ENCODE results near the gene TBC1D4.
A peak's percentile ranks its signal among the peaks of the same experiment; 100 is the strongest.

TBC1D4 gene

DNA sequence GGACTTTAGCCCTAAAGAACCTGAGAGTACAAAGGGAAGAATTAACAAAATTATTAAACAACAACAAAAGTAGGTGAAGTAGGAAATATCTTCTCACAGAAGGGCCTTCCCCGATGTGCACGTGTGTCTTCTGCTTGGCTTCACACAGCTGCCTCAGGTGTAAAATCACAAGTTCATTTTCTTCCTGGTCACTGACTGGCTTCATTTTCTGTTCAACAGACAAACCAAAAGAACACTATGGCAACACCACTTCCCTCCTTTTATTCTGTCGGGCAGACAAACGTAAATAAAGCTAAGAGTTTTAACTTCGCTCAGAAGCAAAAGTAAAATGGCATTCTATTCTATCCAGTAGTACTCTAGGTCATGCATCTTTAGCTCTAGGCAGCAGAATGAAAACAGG is 140.9 kb downstream of the TBC1D4 start:
- no peak for TF ChIP-seq ZNF274 (IDR thresholded peaks at IDR 0.05; ENCODE audit: low read depth, low read length)
- no peak overlapping the region for H3K4me3 ChIP-seq (ENCODE audit: low read length)

DNA sequence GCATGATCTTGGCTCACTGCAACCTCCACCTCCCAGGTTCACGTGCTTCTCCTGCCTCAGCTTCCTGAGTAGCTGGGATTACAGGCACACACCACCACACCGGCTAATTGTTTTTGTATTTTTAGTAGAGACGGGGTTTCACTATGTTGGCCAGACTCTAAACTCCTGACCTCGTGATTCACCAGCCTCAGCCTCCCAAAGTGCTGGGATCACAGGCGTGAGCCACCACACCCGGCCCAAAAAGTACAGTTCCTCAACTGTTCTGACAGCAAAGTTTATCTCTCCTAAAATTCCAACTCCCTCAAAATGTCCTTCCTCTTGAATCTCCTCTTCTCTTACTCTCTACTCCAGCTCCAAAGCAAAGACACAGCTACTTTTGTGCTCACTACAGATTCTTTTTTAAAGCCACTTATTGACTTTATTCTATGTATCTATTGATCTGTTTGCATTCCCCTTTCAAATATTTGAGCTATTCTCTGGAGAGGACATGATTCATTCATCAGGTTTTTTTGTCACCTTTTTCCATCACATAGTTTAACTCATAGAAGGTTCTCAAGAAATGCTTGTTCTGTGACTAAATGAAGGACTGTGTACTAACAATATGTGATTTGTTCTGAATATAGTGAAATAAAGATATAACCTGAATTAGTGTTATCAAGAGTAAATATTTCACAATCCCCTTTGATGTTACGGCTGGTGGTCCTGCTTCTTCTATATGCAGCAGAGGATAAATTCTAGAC is 142.2 kb downstream of the TBC1D4 start:
- no peak for TF ChIP-seq ZNF274 (IDR thresholded peaks at IDR 0.05; ENCODE audit: low read depth, low read length)
- H3K4me3 ChIP-seq (ENCODE audit: low read length), result no peak overlapping the region

- H3K4me3 ChIP-seq (ENCODE audit: low read length), result no peak overlapping the region
- no peak for TF ChIP-seq ZNF274 (IDR thresholded peaks at IDR 0.05; ENCODE audit: low read depth, low read length)
These were observed 147.1 kb downstream of the TBC1D4 start for GRCh38 chr13:75334634-75335447.

DNA sequence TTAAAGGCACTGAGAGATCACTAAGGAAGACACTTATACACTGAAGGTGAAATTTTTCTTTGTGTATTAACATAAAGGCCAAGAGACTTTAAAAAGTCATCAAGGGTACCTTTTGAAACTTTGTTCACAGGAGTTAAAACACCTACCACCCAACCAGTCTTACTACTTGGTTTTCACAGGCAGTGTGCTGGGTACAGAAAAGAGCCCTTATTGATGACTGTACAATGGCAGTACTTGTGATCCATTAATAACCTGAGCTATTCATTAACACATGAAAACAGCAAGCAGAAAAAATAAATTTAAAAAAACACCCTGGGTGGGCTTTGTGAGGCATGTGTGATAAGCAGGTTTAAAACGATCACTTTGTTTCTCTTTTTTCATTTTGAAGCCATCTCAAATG is 148.9 kb downstream of the TBC1D4 start:
- no peak overlapping the region for H3K4me3 ChIP-seq (ENCODE audit: low read length)
- no peak for TF ChIP-seq ZNF274 (IDR thresholded peaks at IDR 0.05; ENCODE audit: low read depth, low read length)

DNA sequence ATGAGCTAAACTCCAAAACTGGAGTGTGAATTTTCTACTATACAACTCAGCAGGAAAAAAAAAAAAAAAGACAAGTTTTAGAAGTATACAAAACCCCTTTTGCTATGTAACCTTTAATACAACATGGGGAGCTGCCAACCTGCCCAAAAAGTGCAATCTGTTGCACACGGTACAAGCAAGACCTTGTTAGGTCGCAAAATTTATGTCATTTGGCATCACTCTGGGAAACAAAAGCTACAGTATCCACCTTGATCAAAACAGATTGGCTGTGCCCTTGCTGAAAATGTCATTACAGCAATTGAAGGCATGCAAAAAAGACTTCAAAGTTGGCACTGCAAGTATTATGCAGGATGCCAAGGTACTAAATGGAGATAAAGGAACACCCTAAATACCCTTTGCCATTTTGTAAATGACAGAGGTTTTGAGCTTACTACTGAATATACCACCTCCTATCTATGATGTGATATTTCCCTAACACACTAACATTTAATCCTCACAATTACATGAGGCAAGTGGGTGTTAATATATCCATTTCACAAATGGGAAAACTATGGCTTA is 150.1 kb downstream of the TBC1D4 start:
- no peak for TF ChIP-seq ZNF274 (IDR thresholded peaks at IDR 0.05; ENCODE audit: low read depth, low read length)
- no peak overlapping the region for H3K4me3 ChIP-seq (ENCODE audit: low read length)

DNA sequence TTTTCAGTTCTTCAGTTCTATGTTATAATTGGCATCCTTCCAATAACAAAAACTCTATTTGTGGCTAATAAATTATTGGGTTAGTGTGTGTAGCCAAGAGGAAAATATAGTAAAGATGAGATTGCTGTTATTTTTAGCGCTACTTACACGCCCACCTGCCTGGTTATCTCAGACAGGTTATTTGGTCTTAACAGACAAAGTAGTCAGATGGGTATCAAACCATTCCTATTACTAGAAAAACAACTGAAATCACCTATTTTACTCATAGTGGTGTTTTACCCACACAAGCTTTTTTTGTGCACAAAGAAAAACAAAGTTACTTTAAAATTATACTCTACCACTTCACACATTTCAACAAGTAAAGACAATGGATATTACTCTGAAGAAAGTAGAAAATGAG is 151.2 kb downstream of the TBC1D4 start:
- TF ChIP-seq ZNF274 (IDR thresholded peaks at IDR 0.05; ENCODE audit: low read depth, low read length), result no peak
- no peak overlapping the region for H3K4me3 ChIP-seq (ENCODE audit: low read length)

DNA sequence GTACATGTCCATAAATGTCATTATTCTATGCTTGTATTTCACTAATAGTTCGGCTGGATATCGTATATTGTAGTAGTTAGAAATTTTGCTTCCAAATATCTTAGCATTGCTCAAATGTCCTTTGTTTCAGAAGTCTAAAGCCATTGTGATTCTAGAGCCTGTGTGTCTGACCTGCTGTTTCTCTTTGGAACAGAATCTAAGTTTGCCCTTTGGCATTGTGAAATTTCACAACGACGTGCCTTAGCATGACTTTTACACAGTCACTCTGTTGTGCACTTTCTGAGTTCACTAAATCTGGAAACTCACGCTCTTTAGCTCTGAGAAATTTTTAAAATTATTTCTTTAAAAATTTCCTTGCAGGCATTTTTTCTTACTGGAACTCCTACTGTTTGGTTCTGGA is 152.2 kb downstream of the TBC1D4 start:
- no peak overlapping the region for H3K4me3 ChIP-seq (ENCODE audit: low read length)
- no peak for TF ChIP-seq ZNF274 (IDR thresholded peaks at IDR 0.05; ENCODE audit: low read depth, low read length)

GRCh38 chr13:75329097-75329496 is 152.9 kb downstream of the TBC1D4 start:
- no peak overlapping the region for H3K4me3 ChIP-seq (ENCODE audit: low read length)
- no peak for TF ChIP-seq ZNF274 (IDR thresholded peaks at IDR 0.05; ENCODE audit: low read depth, low read length)

GRCh38 chr13:75327135-75327510 is 154.8 kb downstream of the TBC1D4 start:
- no peak overlapping the region for H3K4me3 ChIP-seq (ENCODE audit: low read length)

DNA sequence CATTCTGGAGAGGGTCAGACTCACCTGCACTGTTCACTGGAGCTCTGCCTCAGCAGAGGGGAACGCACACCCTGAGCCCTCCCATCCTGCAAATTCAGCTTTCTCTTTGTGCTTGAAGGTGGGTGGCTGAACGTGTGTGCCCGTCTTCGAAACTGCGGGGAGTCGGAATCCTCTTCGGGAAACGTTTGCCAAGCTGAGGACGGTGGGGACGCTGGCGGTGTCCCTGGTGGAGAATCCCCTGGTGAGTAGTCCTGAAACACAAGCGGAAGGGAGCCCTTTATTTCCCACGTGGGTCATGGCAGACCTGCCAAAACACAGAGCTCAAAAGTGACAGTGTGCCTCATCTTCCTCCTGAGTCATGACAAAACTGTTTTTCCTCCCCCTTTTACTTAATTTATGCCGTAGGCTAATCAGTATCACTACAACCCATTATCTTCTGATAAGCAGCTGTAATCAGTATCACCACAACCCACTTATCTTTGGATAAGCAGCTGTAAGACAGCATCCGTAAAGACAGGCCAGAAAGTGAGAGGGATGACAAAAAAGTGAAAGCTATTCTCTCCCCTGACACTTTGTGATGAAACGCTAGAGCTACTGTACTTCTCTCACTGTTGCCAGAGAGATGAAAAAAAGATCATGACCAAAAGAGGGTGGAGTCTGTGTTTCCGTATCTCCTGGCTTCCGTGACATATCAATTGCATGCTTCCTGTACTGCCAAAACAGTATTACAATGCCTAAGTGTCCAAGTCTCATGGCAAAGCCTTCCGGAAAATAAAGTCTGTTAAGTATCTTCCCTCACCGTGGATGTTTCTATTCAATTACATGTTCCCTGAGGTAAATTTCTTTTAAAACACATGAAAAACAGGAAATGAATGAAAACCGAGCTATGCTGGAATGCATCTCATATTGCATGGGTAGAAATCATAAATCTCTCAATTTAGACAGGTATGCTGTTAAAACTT is 155.5 kb downstream of the TBC1D4 start:
- no peak for TF ChIP-seq ZNF274 (IDR thresholded peaks at IDR 0.05; ENCODE audit: low read depth, low read length)
- H3K4me3 ChIP-seq (ENCODE audit: low read length), result peak overlapping the region; percentile 20; the same call in 1 of the 2 replicates

More at GRCh38 chr13:75327135-75327510, 154.8 kb downstream of the TBC1D4 start:
- no peak for TF ChIP-seq ZNF274 (IDR thresholded peaks at IDR 0.05; ENCODE audit: low read depth, low read length)

DNA sequence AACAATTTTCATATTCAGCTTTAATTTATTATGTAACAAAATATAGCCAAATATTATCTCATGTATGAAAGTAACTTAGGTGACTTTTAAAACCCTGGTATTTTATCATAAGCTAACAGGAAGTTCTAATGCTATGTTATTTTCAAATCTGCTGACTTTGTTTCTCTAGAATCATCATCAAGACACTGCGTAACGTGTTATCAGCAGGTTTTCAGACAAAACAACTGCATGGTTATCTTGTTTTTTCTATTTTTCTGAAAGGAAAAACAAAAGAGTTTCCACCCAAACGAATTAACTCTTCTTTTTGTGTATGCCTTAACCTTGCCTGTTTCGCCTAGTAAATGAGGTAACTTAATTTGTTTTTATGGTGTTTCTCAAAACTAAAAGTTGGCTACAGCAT is 156.3 kb downstream of the TBC1D4 start:
- no peak overlapping the region; the same call in 1 of the 2 replicates for H3K4me3 ChIP-seq (ENCODE audit: low read length)
- no peak for TF ChIP-seq ZNF274 (IDR thresholded peaks at IDR 0.05; ENCODE audit: low read depth, low read length)

- no peak overlapping the region for H3K4me3 ChIP-seq (ENCODE audit: low read length)
- TF ChIP-seq ZNF274 (IDR thresholded peaks at IDR 0.05; ENCODE audit: low read depth, low read length), result no peak
These were observed 157.5 kb downstream of the TBC1D4 start for GRCh38 chr13:75324413-75324940.

GRCh38 chr13:75321084-75321483 is 160.9 kb downstream of the TBC1D4 start:
- TF ChIP-seq ZNF274 (IDR thresholded peaks at IDR 0.05; ENCODE audit: low read depth, low read length), result no peak
- no peak overlapping the region for H3K4me3 ChIP-seq (ENCODE audit: low read length)
